LNCaP clone FGC (cell line): Measurements from ENCODE around the gene ZNF615.
A peak's percentile ranks its signal among the peaks of the same experiment; 100 is the strongest.
"Not testable (repeated sequence)": the region's sequence is repeated elsewhere in the genome, so short reads cannot be mapped to it uniquely, and the experiment has no call there.

Experiments used
- DNase-seq: peaks from one replicate; pipeline ENCODE4 v3.0.0-alpha.2; 2011; ENCODE audit warnings: low read depth
- H3K4me3 ChIP-seq: 2 replicates; pipeline ENCODE4 v1.5.1; 2011; ENCODE audit warnings: mild to moderate bottlenecking, low read depth, low read length, control low read depth
- CTCF ChIP-seq: IDR thresholded peaks from 2 replicates; pipeline ENCODE4 v1.5.1; 2012; ENCODE audit warnings: mild to moderate bottlenecking; ENCODE audit not compliant: control insufficient read depth, insufficient read depth; ENCODE audit errors: extremely low read depth

Gene ZNF615

GRCh38 chr19:52007806-52008557 is at the start of gene ZNF615:
Gene ZNF615, minus strand, starts transcription at chr19:52008211. Its CDS starts 4,500 bp downstream, at chr19:52003711.
- TF ChIP-seq CTCF, result no peak

GRCh38 chr19:52056480-52056879 is 48.5 kb upstream of the ZNF615 start:
- DNase-seq, H3K4me3 ChIP-seq: not testable (repeated sequence)

More at GRCh38 chr19:52007806-52008557, at the start of gene ZNF615:
- peak; percentile 46 for DNase-seq
- H3K4me3 ChIP-seq, result peak within 1 kb of the TSS; percentile 89

GRCh38 chr19:52051736-52052135 is 43.7 kb upstream of the ZNF615 start:
- H3K4me3 ChIP-seq, DNase-seq: not testable (repeated sequence)

- 0 out of 2 replicates have a peak, but pooled peaks have one; percentile 13 for TF ChIP-seq CTCF
- peak within 1 kb of the TSS; percentile 78 for H3K4me3 ChIP-seq
- DNase-seq, result peak; percentile 76
These were observed 40.8 kb upstream of the ZNF615 start, which contains the start of gene ZNF432 for GRCh38 chr19:52048555-52049501. Gene ZNF432, minus strand, starts transcription at chr19:52048838. Its CDS starts 1,970 bp downstream, at chr19:52046868.

GRCh38 chr19:52039169-52039568 is 31.2 kb upstream of the ZNF615 start:
- H3K4me3 ChIP-seq, result no peak overlapping the region
- no peak for DNase-seq
- no peak for TF ChIP-seq CTCF

- H3K4me3 ChIP-seq, result no peak overlapping the region
- DNase-seq, result no peak
- no peak for TF ChIP-seq CTCF
These were observed 26.2 kb upstream of the ZNF615 start for GRCh38 chr19:52034051-52034728.

GRCh38 chr19:52028780-52029123 is 20.7 kb upstream of the ZNF615 start:
- DNase-seq, result no peak
- no peak for TF ChIP-seq CTCF
- peak overlapping the region; percentile 73 for H3K4me3 ChIP-seq
